ENCODE results near the gene NCK2. TPM values are rescaled to one million over a fixed set of nuclear protein-coding genes. Genes with fewer than 3 reads are reported as not detected.

Gene NCK2
- total RNA-seq, 1 donor from 2014 or later = 92.5 TPM

DNA sequence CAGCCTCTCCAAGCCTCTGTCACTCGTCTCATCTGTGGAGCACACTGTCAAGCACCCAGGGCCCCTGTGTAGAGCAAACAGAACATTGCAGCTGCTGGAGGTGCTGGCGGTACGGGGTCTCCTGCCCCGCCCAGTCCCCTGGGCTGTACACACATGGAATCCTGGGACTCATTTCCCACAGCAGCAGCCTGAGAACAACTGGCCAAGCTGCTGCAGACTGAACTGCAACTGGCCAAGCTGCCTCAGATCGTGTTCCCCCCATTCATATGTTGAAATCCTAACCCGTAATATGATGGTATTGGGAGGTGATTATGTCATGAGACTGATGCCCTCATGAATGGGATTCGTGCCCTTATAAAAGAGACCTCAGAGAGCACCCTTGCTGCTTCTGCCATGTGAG lies 130.5 kb downstream of the NCK2 start:
- Mint-ChIP-seq H3K27me3 (no peaks in the 10 kb centered on the region), H3K9me3 (ENCODE audit: low read depth) (no peaks in the 10 kb centered on the region), H3K36me3 (ENCODE audit: insufficient read depth) (peaks cover 22% of the 10 kb centered on the region), H3K4me1 (ENCODE audit: low read depth) (peaks cover 36% of the 10 kb centered on the region), H3K27ac (peak overlapping the region; percentile 34), H3K4me3 (ENCODE audit: low read depth) (no peak overlapping the region)
- TF ChIP-seq CTCF (IDR thresholded peaks at IDR 0.05; ENCODE audit: unreplicated experiment) = no peak
- DNase-seq (ENCODE audit: low spot score, unreplicated experiment) = no peak

DNA sequence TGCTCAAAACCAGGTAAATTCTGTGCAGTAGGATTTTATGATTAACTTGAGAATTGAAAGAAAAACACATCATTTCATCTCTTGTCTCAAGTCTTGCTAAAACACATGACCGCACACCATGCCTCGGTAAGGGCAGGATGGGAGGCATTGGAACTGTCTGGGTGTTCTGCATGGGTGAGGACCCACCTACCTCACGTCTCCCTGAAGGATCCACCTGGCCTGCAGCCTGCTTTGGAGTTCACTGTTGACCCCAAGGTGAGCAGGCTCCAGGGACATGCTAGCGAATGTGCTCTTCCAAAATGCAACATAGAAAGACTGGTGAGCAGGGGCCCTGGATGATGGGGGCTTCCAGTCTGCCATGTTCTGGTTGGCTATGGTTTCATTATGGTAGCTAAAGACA lies 131.5 kb downstream of the NCK2 start:
- Mint-ChIP-seq H3K27ac (no peak overlapping the region), H3K4me1 (ENCODE audit: low read depth) (peaks cover 33% of the 10 kb centered on the region), H3K9me3 (ENCODE audit: low read depth) (no peaks in the 10 kb centered on the region), H3K4me3 (ENCODE audit: low read depth) (no peak overlapping the region), H3K36me3 (ENCODE audit: insufficient read depth) (peaks cover 30% of the 10 kb centered on the region), H3K27me3 (no peaks in the 10 kb centered on the region)
- no peak for TF ChIP-seq CTCF (IDR thresholded peaks at IDR 0.05; ENCODE audit: unreplicated experiment)
- DNase-seq (ENCODE audit: low spot score, unreplicated experiment) = no peak

GRCh38 chr2:105877945-105878344 lies 133.2 kb downstream of the NCK2 start:
- H3K4me3 Mint-ChIP-seq (ENCODE audit: low read depth) = no peak overlapping the region
- TF ChIP-seq CTCF (IDR thresholded peaks at IDR 0.05; ENCODE audit: unreplicated experiment) = no peak
- H3K9me3 Mint-ChIP-seq (ENCODE audit: low read depth) = no peaks in the 10 kb centered on the region
- H3K4me1 Mint-ChIP-seq (ENCODE audit: low read depth) = peaks cover 35% of the 10 kb centered on the region
- H3K27me3 Mint-ChIP-seq = no peaks in the 10 kb centered on the region
- no peak overlapping the region for H3K27ac Mint-ChIP-seq
- H3K36me3 Mint-ChIP-seq (ENCODE audit: insufficient read depth) = peaks cover 35% of the 10 kb centered on the region
- no peak for DNase-seq (ENCODE audit: low spot score, unreplicated experiment)

- no peaks in the 10 kb centered on the region for H3K9me3 Mint-ChIP-seq (ENCODE audit: low read depth)
- H3K36me3 Mint-ChIP-seq (ENCODE audit: insufficient read depth) = peaks cover 38% of the 10 kb centered on the region
- no peak for TF ChIP-seq CTCF (IDR thresholded peaks at IDR 0.05; ENCODE audit: unreplicated experiment)
- H3K4me3 Mint-ChIP-seq (ENCODE audit: low read depth) = no peak overlapping the region
- peaks cover 35% of the 10 kb centered on the region for H3K4me1 Mint-ChIP-seq (ENCODE audit: low read depth)
- no peak overlapping the region for H3K27ac Mint-ChIP-seq
- no peaks in the 10 kb centered on the region for H3K27me3 Mint-ChIP-seq
- DNase-seq (ENCODE audit: low spot score, unreplicated experiment) = no peak
Measured at GRCh38 chr2:105879106-105879802, 134.5 kb downstream of the NCK2 start.

DNA sequence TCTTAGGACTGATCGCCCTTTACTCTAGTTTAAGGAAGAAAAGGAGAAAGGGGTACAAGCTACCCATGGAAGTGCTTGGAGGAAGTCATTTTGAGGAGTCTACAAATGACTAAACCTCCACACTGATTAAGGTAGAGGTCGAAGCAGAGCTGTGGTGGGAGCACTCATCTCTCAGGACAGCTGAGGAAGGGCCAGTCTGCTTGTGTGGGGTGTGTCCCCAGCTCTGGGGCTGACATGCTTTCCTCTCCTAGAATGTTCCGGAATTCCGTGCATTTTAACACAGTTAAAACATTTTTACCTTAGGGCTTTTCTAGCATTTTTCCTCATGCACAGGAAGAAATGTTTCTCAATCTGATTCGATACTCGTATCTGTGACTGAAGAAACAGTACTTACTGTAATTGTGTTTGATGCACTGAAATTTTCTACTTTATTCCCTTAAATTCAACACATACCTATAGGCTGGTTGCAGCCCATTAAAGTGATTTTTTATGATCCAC lies 135.1 kb downstream of the NCK2 start:
- Mint-ChIP-seq H3K4me1 (ENCODE audit: low read depth) (peaks cover 33% of the 10 kb centered on the region), H3K27me3 (no peaks in the 10 kb centered on the region), H3K4me3 (ENCODE audit: low read depth) (no peak overlapping the region), H3K9me3 (ENCODE audit: low read depth) (no peaks in the 10 kb centered on the region), H3K36me3 (ENCODE audit: insufficient read depth) (peaks cover 38% of the 10 kb centered on the region), H3K27ac (peak overlapping the region; percentile 1)
- DNase-seq (ENCODE audit: low spot score, unreplicated experiment) = no peak
- no peak for TF ChIP-seq CTCF (IDR thresholded peaks at IDR 0.05; ENCODE audit: unreplicated experiment)
